HepG2 (cell line): ENCODE data around the gene ASTN2. TPM values are rescaled to one million over a fixed set of nuclear protein-coding genes. Genes with fewer than 3 reads are reported as not detected.

Experiments used
- EHMT2 ChIP-seq: fragments of 200-600 bp; sonication (generic); IDR thresholded peaks from 2 replicates; pipeline ENCODE4 v1.7.0; 2017; ENCODE audit warnings: antibody characterized with exemption, low read depth, low read length, borderline replicate concordance
- FOXC1 ChIP-seq: sonication (generic); formaldehyde crosslinking; IDR thresholded peaks from 2 replicates; pipeline ENCODE4 v1.8.0; 2022; ENCODE audit warnings: mild to moderate bottlenecking, missing genetic modification reagents, borderline replicate concordance
- FOXM1 ChIP-seq: sonication (generic); formaldehyde crosslinking; IDR thresholded peaks from 2 replicates; pipeline ENCODE4 v1.5.0; 2020; ENCODE audit warnings: missing genetic modification reagents
- HMG20A ChIP-seq: IDR thresholded peaks from 2 replicates; pipeline ENCODE4 v1.6.1; 2016; ENCODE audit warnings: borderline replicate concordance
- HNF4A ChIP-seq: sonication (generic); formaldehyde crosslinking; IDR thresholded peaks from 2 replicates; pipeline ENCODE4 v1.4.0; 2020; ENCODE audit warnings: missing genetic modification reagents
- KDM6A ChIP-seq: IDR thresholded peaks from 2 replicates; pipeline ENCODE4 v1.6.1; 2016; ENCODE audit warnings: low read depth
- KMT2A ChIP-seq: sonication (generic); formaldehyde crosslinking; IDR thresholded peaks from 2 replicates; pipeline ENCODE4 v1.4.0; 2020; ENCODE audit warnings: missing genetic modification reagents
- MED13 ChIP-seq: sonication (generic); formaldehyde crosslinking; IDR thresholded peaks from 2 replicates; pipeline ENCODE4 v1.5.0; 2020; ENCODE audit warnings: missing genetic modification reagents
- MIER3 ChIP-seq: IDR thresholded peaks from 2 replicates; pipeline ENCODE4 v1.6.1; 2016; ENCODE audit warnings: missing compliant biosample characterization, borderline replicate concordance
- NFE2 ChIP-seq: sonication (generic); formaldehyde crosslinking; IDR thresholded peaks from 2 replicates; pipeline ENCODE4 v1.4.0; 2020; ENCODE audit warnings: missing genetic modification reagents
- NFE2L1 ChIP-seq: sonication (generic); formaldehyde crosslinking; IDR thresholded peaks from 2 replicates; pipeline ENCODE4 v1.4.0; 2020; ENCODE audit warnings: missing genetic modification reagents, mild to moderate bottlenecking, borderline replicate concordance
- NFE2L2 ChIP-seq: fragments of 150-350 bp; IDR thresholded peaks from 2 replicates; pipeline ENCODE4 v1.6.1; 2014; ENCODE audit warnings: low read length
- POLR2G ChIP-seq: fragments of 200-400 bp; formaldehyde crosslinking; IDR thresholded peaks from 2 replicates; pipeline ENCODE4 v1.6.1; 2018; ENCODE audit warnings: mild to moderate bottlenecking, low read depth, low read length, moderate library complexity
- RAD21 ChIP-seq: fragments of 450-650 bp; formaldehyde crosslinking; IDR thresholded peaks from 2 replicates; pipeline ENCODE4 v1.5.0; 2020; ENCODE audit warnings: mild to moderate bottlenecking
- RBM22 ChIP-seq: fragments of 200-400 bp; formaldehyde crosslinking; optimal IDR thresholded peaks from 2 replicates; pipeline ENCODE3; 2017; ENCODE audit warnings: mild to moderate bottlenecking, low read length, moderate library complexity
- TBX2 ChIP-seq: sonication (generic); formaldehyde crosslinking; IDR thresholded peaks from 2 replicates; pipeline ENCODE4 v1.5.0; 2020; ENCODE audit warnings: missing genetic modification reagents, mild to moderate bottlenecking, borderline replicate concordance
- ZBTB3 ChIP-seq: sonication (generic); formaldehyde crosslinking; IDR thresholded peaks from 2 replicates; pipeline ENCODE4 v1.4.0; 2020; ENCODE audit warnings: low read depth, mild to moderate bottlenecking, moderate library complexity, missing genetic modification reagents, borderline replicate concordance
- ZBTB8A ChIP-seq: sonication (generic); formaldehyde crosslinking; IDR thresholded peaks from 2 replicates; pipeline ENCODE4 v1.4.0; 2020; ENCODE audit warnings: mild to moderate bottlenecking, low read depth, missing genetic modification reagents, borderline replicate concordance
- ZNF558 ChIP-seq: sonication (generic); formaldehyde crosslinking; IDR thresholded peaks from 2 replicates; pipeline ENCODE4 v1.9.0; 2022; ENCODE audit warnings: mild to moderate bottlenecking, missing genetic modification reagents, borderline replicate concordance
- ZNF577 ChIP-seq: sonication (generic); formaldehyde crosslinking; IDR thresholded peaks from 2 replicates; pipeline ENCODE4 v1.4.0; 2020; ENCODE audit warnings: mild to moderate bottlenecking, low read depth, missing genetic modification reagents, borderline replicate concordance
- ZNF605 ChIP-seq: sonication (generic); formaldehyde crosslinking; IDR thresholded peaks from 2 replicates; pipeline ENCODE4 v1.8.0; 2022; ENCODE audit warnings: mild to moderate bottlenecking, missing genetic modification reagents
- ZNF761 ChIP-seq: sonication (generic); formaldehyde crosslinking; conservative IDR thresholded peaks from 2 replicates; pipeline ENCODE4 v1.4.0; 2020; ENCODE audit warnings: mild to moderate bottlenecking, missing genetic modification reagents
- ZNF768 ChIP-seq: sonication (generic); formaldehyde crosslinking; IDR thresholded peaks from 2 replicates; pipeline ENCODE4 v1.4.0; 2020; ENCODE audit warnings: missing genetic modification reagents
- polyA plus RNA-seq, 8 experiments: library from polyadenylated mRNA; depleted of rRNA in 3 of 8; stranded (reverse) in 7 of 8; unstranded in 1 of 8; fragments of >200 nt; fragmentation: Illumina TruSeq in 4 of 8; extraction: Trizol in 4 of 8; gene quantifications; 2 replicates each; pipeline versions ENCODE4 v1.2.1 to v1.2.3, GENCODE V29; 2011 to 2016; ENCODE audit warnings: low read depth in 4 of 8, missing spikeins in 1 of 8, mixed read lengths in 1 of 8; ENCODE audit not compliant: insufficient read depth in 1 of 8
- total RNA-seq, 5 experiments: library from RNA; depleted of rRNA; stranded (reverse); fragments of >200 nt; fragmentation: Illumina TruSeq; extraction: Trizol; gene quantifications; 2 replicates each; pipeline ENCODE4 v1.2.3, GENCODE V29; 2016; ENCODE audit warnings: low read depth in 1 of 5
- TF ChIP-seq, protein P1 (sequence below): sonication (generic); formaldehyde crosslinking; IDR thresholded peaks from 2 replicates; pipeline ENCODE4 v1.5.0; 2020; ENCODE audit warnings: mild to moderate bottlenecking, missing genetic modification reagents, borderline replicate concordance
- TF ChIP-seq, protein P2 (sequence below): sonication (generic); formaldehyde crosslinking; IDR thresholded peaks from 2 replicates; pipeline ENCODE4 v1.5.1; 2020; ENCODE audit warnings: missing genetic modification reagents, mild to moderate bottlenecking, borderline replicate concordance

ASTN2 gene
- total and polyA plus RNA-seq, 2 of the 13 experiments (the other 11 are each of a cell fraction or from before 2014, with no cell fraction given): 5.2 to 13.5 TPM

DNA sequence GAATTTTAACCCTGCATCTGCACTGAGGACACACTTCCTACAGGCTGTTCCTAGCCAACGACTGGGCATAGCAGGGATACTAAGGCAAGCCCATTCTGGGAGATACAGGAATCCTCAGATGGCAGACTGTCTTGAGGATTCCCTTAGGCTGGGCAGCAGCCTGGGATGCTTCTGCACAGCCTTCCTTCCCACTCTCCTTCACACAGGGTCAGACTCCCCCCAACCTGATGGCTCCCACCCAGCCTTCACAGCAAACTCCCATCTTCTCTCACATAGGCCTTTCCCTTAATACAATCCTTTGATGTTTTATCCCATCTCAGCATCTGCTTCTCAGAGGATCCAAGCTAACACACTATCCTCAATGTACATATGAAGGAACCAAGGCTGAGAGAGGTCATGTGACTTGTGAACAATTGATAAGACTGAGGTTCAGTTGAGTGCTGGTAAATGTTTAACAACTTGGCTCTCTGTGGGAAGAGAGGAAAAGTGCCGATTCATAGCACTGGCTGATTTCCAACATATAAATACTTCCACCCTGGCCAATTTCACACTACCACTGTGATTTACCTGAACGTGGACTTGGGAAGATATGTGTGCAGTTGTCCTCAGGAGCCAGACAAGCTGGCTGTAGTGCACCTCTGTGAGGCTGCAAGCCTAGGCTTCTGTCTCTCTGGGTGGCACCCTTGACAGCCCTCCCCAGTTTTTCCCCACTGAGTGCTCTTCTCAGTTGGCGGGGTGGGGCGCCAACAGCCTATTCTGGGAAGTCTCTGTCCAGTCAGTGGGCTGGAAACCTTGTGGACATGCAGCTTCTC lies 848.0 kb downstream of the ASTN2 start (continued):
- TF ChIP-seq, protein P1, sequence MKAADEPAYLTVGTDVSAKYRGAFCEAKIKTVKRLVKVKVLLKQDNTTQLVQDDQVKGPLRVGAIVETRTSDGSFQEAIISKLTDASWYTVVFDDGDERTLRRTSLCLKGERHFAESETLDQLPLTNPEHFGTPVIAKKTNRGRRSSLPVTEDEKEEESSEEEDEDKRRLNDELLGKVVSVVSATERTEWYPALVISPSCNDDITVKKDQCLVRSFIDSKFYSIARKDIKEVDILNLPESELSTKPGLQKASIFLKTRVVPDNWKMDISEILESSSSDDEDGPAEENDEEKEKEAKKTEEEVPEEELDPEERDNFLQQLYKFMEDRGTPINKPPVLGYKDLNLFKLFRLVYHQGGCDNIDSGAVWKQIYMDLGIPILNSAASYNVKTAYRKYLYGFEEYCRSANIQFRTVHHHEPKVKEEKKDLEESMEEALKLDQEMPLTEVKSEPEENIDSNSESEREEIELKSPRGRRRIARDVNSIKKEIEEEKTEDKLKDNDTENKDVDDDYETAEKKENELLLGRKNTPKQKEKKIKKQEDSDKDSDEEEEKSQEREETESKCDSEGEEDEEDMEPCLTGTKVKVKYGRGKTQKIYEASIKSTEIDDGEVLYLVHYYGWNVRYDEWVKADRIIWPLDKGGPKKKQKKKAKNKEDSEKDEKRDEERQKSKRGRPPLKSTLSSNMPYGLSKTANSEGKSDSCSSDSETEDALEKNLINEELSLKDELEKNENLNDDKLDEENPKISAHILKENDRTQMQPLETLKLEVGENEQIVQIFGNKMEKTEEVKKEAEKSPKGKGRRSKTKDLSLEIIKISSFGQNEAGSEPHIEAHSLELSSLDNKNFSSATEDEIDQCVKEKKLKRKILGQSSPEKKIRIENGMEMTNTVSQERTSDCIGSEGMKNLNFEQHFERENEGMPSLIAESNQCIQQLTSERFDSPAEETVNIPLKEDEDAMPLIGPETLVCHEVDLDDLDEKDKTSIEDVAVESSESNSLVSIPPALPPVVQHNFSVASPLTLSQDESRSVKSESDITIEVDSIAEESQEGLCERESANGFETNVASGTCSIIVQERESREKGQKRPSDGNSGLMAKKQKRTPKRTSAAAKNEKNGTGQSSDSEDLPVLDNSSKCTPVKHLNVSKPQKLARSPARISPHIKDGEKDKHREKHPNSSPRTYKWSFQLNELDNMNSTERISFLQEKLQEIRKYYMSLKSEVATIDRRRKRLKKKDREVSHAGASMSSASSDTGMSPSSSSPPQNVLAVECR (CRISPR knock-in tag): peak; percentile 24; the same call in 1 of the 2 replicates
- TF ChIP-seq ZBTB3 (CRISPR knock-in tag): no peak
- peak; percentile 95 for TF ChIP-seq NFE2L2
- TF ChIP-seq NFE2L1 (CRISPR knock-in tag): peak; percentile 39; the same call in 1 of the 2 replicates
- peak; percentile 43; the same call in 1 of the 2 replicates for TF ChIP-seq TBX2 (CRISPR knock-in tag)
- TF ChIP-seq FOXC1 (CRISPR knock-in tag): peak; percentile 49; the same call in 1 of the 2 replicates
- peak; percentile 66; the same call in 1 of the 2 replicates for TF ChIP-seq MIER3 (CRISPR knock-in tag)
- peak; percentile 65; the same call in 1 of the 2 replicates for TF ChIP-seq ZNF605 (CRISPR knock-in tag)
- TF ChIP-seq ZNF558 (CRISPR knock-in tag): no peak
- TF ChIP-seq ZNF577 (CRISPR knock-in tag): no peak
- TF ChIP-seq HNF4A (CRISPR knock-in tag): peak; percentile 47
- no peak for TF ChIP-seq RBM22
- TF ChIP-seq ZNF768 (CRISPR knock-in tag): no peak
- TF ChIP-seq EHMT2: peak; percentile 62; the same call in 1 of the 2 replicates
- TF ChIP-seq ZBTB8A (CRISPR knock-in tag): no peak
- no peak; the same call in 1 of the 2 replicates for TF ChIP-seq RAD21 (CRISPR knock-in tag)
- TF ChIP-seq NFE2: peak; percentile 96
- peak; percentile 69 for TF ChIP-seq POLR2G
- no peak for TF ChIP-seq FOXM1 (CRISPR knock-in tag)
- TF ChIP-seq HMG20A (CRISPR knock-in tag): peak; percentile 40
- no peak for TF ChIP-seq KMT2A
- TF ChIP-seq ZNF761 (CRISPR knock-in tag): 0 out of 2 replicates have a peak, but pooled peaks have one; percentile 35
- TF ChIP-seq MED13 (CRISPR knock-in tag): peak; percentile 61; the same call in 1 of the 2 replicates
- no peak; the same call in 1 of the 2 replicates for TF ChIP-seq KDM6A
- TF ChIP-seq, protein P2, sequence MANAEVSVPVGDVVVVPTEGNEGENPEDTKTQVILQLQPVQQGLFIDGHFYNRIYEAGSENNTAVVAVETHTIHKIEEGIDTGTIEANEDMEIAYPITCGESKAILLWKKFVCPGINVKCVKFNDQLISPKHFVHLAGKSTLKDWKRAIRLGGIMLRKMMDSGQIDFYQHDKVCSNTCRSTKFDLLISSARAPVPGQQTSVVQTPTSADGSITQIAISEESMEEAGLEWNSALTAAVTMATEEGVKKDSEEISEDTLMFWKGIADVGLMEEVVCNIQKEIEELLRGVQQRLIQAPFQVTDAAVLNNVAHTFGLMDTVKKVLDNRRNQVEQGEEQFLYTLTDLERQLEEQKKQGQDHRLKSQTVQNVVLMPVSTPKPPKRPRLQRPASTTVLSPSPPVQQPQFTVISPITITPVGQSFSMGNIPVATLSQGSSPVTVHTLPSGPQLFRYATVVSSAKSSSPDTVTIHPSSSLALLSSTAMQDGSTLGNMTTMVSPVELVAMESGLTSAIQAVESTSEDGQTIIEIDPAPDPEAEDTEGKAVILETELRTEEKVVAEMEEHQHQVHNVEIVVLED (CRISPR knock-in tag): no peak
